ENCODE results near the gene SLC39A10. TPM values are rescaled to one million over a fixed set of nuclear protein-coding genes. Genes with fewer than 3 reads are reported as not detected.

The SLC39A10 gene
- total and polyA plus RNA-seq, 9 donors: 9.1 to 33.5 (median 26.4) TPM

DNA sequence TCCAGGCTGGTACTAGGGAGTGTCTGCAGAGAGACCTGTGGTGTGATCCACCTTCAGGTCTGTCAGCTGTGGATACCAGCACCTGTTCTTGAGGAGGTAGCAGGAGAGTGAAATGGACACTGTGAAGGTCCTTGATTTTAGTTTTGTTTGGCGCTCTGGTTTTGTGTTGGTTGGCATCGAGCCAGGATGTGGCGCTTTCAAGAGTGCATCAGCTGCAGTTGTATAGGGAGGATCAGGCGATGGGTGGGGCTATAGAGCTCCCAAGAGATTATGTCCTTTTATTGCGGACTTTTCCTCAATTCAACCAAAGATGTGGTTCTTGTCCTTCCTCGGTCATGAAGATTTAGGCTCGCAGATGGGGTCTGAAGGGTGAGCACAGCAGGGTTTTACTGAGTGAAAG lies 37.5 kb downstream of the SLC39A10 start:
- DNase-seq: no peak
- Histone ChIP-seq H3K9me3 (no peaks in the 10 kb centered on the region), H3K27ac (no peak overlapping the region), H3K4me1 (ENCODE audit: insufficient read depth) (no peaks in the 10 kb centered on the region), H3K36me3 (no peaks in the 10 kb centered on the region), H3K4me3 (no peak overlapping the region), H3K27me3 (no peaks in the 10 kb centered on the region)
- TF ChIP-seq EP300 (IDR thresholded peaks at IDR 0.05) (no peak), CTCF (IDR thresholded peaks at IDR 0.05) (no peak), POLR2A (IDR thresholded peaks at IDR 0.05) (no peak)
- intact Hi-C loops (cut with DNase I): no loop called here
- WGBS, 3 donors: 94 to 98% (median 96%) methylated on average over 7 of the region's 7 CpGs

- Histone ChIP-seq H3K27ac (no peak overlapping the region), H3K36me3 (no peaks in the 10 kb centered on the region), H3K9me3 (no peaks in the 10 kb centered on the region), H3K27me3 (no peaks in the 10 kb centered on the region), H3K4me3 (no peak overlapping the region), H3K4me1 (ENCODE audit: insufficient read depth) (no peaks in the 10 kb centered on the region)
- no peak for TF ChIP-seq CTCF (IDR thresholded peaks at IDR 0.05)
- no peak for TF ChIP-seq EP300 (IDR thresholded peaks at IDR 0.05)
- no peak for TF ChIP-seq POLR2A (IDR thresholded peaks at IDR 0.05)
- no peak for DNase-seq
- 88 to 91% (median 91%) methylated on average over 8 of the region's 8 CpGs for WGBS, 3 donors
- intact Hi-C loops (cut with DNase I): no loop called here
These were observed 38.1 kb downstream of the SLC39A10 start for GRCh38 chr2:195695002-195695631.

- WGBS, 3 donors: 81 to 89% (median 88%) methylated on average over 1 of the region's 1 CpG
- Histone ChIP-seq H3K9me3 (no peaks in the 10 kb centered on the region), H3K27me3 (no peaks in the 10 kb centered on the region), H3K27ac (no peak overlapping the region), H3K4me1 (ENCODE audit: insufficient read depth) (no peaks in the 10 kb centered on the region), H3K36me3 (no peaks in the 10 kb centered on the region), H3K4me3 (no peak overlapping the region)
- TF ChIP-seq EP300 (IDR thresholded peaks at IDR 0.05) (no peak), POLR2A (IDR thresholded peaks at IDR 0.05) (no peak), CTCF (IDR thresholded peaks at IDR 0.05) (no peak)
- intact Hi-C loops (cut with DNase I): no loop called here
- DNase-seq: no peak
These were observed 39.0 kb downstream of the SLC39A10 start for GRCh38 chr2:195696012-195696411.

DNA sequence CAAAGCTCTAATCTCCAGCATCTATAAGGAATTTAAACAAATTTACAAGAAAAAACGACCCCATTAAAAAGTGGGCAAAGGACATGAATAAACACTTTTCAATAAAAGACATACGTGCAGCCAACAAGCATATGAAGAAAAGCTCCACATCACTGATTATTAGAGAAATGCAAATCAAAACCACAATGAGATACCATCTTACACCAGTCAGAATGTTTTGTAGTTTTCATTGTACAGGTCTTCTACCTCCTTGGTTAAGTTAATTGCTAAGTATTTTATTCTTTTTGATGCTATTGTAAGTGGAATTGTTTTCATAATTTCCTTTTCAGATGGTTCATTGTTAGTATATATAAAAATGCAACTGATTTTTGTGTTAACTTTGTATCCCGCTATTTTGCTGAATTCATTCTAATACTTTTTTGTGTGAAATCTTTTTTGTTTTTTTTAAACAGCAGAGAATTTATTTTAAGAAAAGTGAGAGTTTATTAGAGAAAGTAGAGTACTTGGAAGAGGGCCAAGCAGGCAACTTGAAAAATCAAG lies 40.7 kb downstream of the SLC39A10 start:
- intact Hi-C loops (cut with DNase I): no loop called here
- TF ChIP-seq POLR2A (IDR thresholded peaks at IDR 0.05) (no peak), EP300 (IDR thresholded peaks at IDR 0.05) (no peak), CTCF (IDR thresholded peaks at IDR 0.05) (no peak)
- Histone ChIP-seq H3K27me3 (no peaks in the 10 kb centered on the region), H3K4me1 (ENCODE audit: insufficient read depth) (no peaks in the 10 kb centered on the region), H3K36me3 (no peaks in the 10 kb centered on the region), H3K4me3 (no peak overlapping the region), H3K27ac (no peak overlapping the region), H3K9me3 (no peaks in the 10 kb centered on the region)
- DNase-seq: no peak
- 86 to 93% (median 92%) methylated on average over 3 of the region's 3 CpGs for WGBS, 3 donors

All from ovary (tissue), 9 donors.